SW480 (cell line): ENCODE data around the gene LAMA5.

Source experiments
- DNase-seq: peaks from one replicate; pipeline ENCODE4 v3.0.0-alpha.2; 2016; ENCODE audit warnings: low spot score

Gene LAMA5, protein sequence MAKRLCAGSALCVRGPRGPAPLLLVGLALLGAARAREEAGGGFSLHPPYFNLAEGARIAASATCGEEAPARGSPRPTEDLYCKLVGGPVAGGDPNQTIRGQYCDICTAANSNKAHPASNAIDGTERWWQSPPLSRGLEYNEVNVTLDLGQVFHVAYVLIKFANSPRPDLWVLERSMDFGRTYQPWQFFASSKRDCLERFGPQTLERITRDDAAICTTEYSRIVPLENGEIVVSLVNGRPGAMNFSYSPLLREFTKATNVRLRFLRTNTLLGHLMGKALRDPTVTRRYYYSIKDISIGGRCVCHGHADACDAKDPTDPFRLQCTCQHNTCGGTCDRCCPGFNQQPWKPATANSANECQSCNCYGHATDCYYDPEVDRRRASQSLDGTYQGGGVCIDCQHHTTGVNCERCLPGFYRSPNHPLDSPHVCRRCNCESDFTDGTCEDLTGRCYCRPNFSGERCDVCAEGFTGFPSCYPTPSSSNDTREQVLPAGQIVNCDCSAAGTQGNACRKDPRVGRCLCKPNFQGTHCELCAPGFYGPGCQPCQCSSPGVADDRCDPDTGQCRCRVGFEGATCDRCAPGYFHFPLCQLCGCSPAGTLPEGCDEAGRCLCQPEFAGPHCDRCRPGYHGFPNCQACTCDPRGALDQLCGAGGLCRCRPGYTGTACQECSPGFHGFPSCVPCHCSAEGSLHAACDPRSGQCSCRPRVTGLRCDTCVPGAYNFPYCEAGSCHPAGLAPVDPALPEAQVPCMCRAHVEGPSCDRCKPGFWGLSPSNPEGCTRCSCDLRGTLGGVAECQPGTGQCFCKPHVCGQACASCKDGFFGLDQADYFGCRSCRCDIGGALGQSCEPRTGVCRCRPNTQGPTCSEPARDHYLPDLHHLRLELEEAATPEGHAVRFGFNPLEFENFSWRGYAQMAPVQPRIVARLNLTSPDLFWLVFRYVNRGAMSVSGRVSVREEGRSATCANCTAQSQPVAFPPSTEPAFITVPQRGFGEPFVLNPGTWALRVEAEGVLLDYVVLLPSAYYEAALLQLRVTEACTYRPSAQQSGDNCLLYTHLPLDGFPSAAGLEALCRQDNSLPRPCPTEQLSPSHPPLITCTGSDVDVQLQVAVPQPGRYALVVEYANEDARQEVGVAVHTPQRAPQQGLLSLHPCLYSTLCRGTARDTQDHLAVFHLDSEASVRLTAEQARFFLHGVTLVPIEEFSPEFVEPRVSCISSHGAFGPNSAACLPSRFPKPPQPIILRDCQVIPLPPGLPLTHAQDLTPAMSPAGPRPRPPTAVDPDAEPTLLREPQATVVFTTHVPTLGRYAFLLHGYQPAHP (N-terminal part only)

DNA sequence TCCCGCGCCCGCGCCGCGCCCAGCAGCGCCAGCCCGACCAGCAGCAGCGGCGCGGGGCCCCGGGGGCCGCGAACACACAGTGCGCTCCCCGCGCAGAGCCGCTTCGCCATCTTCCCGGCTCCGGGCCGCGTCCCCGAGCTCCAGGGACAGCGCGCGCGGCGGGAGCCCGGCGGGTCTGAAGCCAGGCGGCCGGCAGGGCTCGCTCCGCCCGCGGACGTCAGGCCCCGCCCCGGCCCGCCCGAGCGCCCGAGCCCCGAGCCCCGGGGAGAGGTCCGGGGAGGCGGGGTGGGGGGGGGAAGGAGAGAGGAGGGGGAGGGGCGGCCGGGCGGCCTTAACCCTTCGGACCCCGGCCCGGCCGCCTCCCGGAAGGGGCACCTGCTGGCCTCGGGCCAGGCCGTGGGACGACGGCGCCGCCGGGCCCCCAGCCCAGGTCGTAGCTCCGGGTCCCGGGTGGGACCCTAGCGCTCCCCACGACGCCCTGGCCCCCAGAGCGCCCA lies at the start of gene LAMA5:
TSS of gene LAMA5 (minus strand) at position 177 of the 497 bp plus-strand sequence. CDS start at position 110, 67 bp downstream.
- DNase-seq = no peak

DNA sequence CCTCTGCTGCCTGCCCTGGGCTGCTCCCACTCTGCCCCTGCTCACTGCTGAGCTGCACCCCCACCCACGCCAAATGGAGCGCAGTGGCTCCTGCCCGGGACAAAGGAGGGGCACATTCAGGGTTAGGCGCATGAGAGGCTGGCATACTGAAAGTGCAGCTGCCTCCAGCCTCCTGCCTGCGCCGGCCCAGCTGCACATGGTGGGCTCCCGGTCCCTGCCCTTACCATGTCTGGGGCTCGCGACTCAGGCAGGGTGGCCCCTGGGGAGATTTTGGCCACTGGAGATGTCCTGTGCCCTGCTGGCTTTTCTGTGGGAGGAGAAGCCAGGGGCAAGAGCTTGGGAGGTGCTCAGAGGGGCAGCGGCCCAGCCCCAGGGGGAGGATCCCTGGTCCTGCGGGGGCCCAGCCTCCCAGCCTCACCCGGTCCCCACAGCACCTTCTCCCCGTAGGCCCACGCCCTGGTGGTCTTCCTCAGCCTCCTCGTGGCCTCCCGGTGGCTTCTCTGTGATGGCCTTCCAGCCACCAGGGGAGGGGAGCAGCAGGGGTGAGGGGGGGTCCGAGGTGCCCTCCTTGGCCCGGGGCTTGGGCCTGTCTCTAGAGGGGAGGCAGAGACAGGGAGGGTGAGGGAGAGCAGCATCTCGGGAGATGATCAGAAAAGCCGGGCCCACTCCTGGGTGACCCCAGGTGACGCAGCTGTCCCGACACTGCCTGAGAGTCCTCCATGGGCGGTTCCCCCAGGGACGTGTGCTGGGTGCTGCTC lies 48.4 kb upstream of the LAMA5 start:
- no peak for DNase-seq

DNA sequence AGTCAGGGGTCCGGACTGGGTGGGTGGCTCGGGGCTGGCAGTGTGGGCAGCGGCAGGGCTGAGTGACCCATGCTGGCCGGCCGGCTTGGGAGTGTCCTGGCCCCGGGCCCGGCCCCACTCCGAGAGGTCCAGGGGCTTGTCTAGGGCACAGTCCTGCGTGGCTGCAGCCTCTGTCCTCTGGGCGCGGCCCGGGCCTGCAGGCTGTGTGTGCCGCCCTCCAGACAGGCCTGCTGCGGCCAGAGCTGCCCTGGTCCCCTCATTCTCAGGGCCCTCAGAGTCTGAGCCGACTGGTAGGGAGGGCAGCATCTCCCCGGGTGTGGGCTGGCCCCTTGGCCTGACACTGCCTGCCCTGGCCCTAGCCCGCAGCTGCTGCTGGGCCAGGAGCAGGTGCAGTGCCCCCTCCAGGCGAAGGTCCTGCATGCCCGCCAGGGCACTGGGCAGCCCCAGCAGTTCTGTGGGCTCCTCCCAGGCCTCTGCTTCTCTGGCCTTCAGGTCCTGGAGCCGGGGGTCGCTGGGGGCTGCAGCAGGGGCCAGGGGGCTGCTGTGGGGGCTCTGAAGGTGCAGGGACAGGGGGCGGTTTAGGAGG lies 46.9 kb upstream of the LAMA5 start:
- DNase-seq = no peak

DNA sequence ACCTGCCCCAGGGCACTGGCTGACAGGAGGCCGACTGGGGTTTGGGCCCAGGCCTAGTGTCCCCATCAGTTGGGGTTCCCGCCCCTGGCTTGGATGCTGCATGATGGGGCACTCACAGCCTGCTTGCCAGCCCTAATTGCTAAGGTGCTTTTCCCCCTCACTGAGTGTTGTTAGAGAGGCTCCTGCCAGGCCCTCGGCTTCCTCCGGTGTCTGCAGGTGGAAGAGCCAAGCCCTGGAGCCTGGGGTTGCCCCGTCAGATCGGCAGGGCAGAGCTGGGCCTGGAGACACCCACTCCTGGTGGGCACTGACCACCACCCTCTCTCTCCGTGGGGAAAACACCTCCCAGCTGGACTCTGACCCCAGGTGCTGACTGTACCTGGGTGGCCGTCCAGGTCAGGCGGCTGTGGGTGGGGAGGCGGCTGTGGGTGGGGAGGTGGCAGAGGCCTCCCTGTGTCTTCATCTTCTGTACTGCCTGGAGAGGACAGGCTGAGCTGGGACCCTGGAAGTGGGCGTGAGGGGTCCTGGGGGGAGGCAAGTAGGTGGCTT lies 46.0 kb upstream of the LAMA5 start:
- no peak for DNase-seq

DNA sequence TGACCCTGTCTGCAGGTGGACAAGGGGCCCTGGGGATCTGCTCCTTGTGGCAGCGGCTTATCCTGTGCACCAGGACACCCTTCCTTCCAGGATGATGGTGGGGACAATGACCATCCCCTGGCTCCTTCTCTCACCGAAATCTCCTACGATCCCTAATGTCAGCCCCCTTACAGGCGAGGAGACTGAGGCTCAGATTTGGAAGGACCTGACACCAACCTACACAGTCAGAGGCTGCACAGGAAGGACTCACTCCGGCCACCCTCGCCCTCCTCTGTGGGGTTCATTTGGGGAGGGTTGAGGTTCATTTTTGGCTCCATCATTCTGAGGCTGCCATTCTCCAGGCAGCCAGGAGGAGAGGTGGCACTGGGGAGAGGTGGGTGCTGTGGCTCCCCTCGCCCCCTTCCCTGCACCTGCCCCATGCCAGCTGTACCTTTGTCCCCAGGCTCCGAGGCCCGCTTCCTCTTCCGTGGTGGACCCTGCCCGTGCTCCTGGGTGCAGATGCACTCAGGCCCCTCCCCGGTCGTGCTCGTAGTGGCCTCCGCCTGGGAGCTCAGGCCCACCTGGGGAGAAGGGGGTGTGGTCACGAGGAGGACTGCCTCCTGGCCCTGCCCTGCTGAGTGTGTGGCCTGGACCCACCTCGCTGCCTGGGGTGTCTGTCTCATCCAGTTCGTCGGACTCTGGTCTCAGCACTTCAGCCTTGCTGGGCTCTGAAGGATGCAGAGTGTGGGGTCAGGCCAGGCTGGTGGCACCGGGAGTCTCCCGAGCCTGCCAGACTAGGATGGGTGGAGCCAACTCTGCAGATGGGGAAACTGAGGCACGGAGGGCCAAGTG lies 45.3 kb upstream of the LAMA5 start:
- peak; percentile 85 for DNase-seq

DNA sequence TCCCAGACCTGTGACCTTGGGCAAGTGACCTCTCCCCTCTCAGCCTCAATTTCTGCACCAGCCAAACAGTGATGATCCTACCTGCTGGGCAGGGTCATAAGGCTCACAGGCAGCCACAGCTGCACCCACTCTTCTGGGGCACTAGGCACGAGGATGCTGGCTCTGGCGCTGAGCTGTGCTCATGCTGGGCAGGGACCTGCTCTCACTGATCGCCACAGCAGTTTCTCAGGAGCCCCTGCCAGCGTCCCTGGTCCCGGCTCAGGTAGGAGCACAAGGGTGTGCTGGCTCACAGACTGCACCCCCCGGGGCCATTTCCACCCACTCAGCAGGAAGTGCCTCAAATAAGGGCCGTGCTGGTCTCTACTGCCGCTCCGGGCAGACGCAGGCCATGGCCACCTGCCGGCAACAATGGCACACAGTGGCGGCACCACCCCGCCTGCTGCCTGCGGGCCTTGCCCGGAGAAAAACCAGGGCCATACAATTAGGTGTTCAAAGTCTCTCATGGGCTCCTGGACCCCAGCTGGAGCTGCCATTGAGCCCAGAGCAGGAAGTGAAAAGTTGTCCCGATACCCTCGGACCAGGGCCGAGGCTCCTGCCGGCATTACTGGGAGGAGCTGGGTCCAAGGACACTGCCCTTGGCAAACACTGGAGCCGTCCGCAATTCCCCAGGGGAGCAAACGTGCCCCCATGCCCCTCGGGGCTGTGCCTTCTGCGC lies 44.5 kb upstream of the LAMA5 start:
- DNase-seq = peak; percentile 78

DNA sequence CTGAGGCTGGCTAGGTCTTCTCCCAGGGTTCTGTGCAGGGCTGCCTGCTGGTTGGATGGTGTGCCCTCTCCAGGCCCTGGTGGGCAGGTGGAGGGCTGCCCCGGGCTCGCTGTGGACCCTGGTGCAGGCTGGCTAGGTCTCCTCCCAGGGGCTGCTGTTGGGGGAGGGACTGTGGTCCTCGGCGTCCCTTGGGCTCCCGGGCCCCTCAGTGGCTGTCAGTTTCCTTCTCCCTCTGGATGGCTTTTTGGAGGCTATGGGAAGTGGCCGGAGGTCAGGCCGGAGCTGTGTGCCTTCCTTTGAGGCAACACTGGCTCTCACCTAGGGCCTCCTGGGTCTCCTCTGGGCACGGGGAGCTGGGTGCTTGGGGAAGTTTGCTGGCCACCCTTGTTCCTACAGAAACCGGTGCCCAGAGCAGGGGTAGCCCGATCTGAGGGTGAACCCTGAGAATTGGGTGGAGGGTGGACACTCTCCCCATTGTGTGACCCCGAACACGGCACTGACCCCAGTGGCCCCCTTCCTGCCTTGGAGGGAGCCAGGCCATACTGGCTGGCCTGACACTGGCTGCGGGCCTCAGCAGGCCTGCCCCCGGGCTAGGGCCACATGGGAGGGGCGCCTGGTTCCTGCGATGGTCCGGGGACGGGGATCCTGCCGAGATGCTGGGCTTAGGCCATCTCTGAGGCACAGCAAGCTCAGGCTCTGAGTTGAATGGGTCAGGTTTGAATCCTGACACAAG lies 43.8 kb upstream of the LAMA5 start:
- no peak for DNase-seq

DNA sequence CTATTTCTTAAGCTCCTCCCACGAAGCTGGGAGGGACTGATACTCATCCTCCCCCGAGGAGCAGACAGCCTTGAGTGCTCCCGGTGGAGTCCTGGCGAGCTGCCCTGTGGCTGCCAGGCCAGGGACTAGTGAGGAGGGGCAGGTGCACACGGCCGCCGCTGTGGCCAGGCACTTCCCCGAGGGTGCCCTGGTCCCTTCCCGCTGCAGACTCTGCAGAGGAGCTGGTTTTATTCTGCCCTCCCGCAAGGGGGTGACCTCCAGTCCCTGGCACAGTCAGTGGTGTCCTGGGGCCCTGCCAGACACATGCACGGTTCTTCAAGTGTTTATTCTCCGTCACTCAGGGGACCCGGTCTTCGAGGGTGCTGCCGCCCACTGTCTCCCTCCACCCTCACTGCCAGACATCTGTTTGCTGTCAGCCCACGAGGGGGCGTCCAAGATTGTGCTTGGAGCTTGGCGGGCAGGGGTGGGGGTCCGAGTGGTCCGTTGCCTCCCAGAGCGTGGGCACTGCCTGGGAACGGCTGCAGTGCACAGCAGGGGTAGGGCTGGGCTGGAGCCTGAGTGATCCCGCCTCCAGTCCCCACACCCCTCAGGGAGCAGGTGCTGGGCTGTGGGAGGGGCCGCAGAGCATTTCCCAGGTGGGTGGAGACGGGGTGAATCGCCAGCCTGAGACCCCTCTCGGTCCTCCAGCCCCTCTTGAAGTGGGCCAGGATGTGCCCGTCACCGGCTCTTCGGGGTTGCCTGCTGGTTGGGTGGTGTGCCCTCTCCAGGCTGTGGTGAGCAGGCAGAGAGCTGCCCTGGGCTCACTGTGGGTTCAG lies 43.0 kb upstream of the LAMA5 start:
- DNase-seq = peak; percentile 72

DNA sequence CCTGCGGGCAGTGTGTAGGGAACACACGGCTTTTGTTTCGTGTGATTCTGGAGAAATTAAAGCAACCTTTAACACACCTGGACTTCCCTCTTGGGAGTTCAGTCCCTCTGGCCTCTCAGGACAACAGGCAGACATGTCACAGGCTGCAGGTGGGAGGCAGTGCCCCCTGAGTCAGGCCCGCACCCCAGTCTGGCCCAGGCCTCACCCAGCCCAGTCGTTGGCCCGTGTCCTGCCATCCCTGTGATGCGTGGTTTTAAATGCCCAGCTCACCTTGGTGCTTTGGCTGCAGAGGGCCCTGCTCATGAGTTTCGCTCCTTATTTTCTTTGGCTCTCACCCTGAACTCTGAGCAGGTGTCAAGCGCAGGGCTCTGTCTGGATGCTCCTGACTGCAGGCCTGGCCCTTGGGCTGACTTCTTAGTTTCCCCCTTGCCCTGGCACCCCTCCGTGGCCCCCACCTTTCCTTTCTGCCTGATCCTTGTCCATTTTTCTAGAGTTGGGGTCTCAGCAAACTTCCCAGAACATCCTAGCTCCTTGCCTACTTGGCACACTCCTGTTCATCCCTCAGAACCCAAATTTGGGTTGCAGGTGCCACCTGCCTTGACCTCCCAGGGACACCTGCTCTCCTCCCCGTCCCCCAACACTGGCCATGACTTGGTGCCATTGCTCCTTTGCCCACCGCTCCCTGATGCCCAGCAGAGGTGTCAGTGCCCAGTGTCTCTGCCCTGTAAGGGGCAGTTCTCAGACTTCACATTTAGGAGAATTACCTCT lies 42.2 kb upstream of the LAMA5 start:
- DNase-seq = no peak

DNA sequence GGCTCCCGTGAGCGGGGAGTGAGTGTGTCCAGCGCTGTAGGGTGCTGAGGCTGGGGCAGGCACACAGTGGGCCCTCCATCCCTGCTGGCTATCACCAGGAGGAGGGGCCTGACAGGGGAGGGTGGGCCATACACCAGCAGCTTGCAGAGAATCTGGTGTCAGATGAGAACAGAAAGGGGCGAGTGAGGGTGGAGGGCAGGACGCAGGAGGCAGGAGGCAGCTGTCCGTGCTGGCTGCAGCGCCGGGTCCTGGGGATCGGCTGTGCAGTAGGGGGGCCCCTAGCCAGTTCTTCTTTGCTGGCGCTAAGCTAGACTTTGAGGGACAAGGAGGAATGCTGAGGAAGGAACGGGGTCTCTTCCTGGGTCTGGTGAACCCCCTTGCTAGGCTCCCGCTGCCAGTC lies 41.5 kb upstream of the LAMA5 start:
- DNase-seq = no peak

DNA sequence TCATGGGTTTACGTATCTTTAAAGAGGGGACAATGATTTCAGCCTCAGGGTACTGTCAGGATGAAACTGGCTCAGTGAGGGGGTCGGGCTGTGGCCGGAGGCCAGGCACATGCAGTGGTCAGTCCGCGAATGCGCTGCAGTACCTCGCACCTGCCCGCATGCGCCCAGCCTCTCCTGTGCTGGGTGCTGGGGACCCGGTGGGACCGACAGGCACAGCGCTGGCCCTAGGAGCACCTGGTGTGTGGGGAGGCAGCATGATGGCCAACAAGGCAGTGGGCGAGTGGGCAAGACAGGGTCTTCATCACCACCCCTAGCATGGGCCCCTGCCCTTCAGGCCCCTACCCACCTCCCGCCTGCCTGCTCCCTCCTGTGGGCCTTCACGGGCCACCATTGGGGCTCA lies 40.9 kb upstream of the LAMA5 start:
- no peak for DNase-seq

DNA sequence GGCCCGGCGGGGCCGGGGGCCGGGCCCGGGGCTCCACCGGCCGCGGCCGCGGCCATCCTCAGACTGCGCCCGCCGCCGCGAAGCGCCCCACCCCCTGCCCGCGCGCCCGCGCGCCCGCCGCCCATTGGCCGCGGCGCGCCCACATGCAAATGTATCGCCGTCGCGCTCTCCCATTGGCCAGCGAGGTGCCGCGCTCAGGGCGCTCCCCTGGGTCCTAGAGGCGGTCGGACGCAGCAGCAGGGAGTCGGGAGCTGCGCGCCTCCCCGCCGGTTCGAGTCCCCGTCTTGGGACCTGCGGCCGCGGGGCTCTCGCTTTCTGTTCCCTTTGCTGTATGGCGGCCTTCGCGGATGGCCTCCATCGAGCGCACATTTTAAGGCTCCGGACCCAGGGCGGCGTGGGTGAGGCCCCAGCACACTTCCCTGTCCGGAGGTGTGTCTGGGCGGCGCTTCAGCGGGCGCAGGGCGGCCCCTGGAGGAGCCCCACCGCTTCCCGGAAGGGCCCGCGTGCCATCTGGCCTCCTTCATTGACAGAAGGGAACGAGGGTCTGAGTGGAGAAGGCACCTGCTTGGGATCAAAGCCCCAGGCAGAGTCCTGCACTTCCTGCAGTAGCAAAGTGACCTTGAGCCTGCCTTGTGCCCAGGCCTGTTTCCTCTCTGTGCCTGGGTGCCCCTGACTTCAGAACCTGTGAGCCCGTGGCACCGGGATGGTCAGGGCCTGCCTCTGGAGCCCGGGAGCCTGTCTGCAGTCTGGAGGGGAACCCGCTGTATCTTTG lies 40.3 kb upstream of the LAMA5 start, which contains the start of gene CABLES2:
TSS of gene CABLES2 (minus strand) at position 65 of the 772 bp plus-strand sequence. CDS start at position 56, 9 bp downstream.
- DNase-seq = peak; percentile 97

DNA sequence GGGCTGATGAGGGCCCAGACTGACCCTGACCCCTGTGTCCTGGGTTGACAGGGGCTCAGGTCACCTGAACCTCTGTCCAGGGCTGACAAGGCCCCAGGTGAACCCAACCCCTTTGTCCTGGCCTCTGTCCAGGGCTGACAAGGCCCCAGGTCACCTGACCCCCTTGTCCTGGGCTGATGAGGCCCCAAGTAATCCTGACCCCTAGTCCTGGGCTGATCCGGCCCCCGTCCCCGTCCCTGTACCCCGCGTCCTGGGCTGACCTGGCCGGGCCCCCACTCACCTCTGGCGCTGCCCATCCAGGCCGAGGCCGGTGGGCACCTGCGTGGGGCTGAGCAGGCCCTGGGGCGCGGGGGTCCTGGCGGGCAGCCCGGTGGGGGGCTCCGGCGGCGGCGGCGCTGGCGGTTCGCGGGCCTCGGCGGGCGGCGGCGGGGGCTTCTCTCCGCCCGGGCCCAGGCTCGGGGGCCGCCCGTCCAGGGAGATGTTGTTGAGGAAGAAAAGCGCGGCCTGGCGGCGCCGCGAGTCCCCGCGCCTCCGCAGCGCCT lies 39.6 kb upstream of the LAMA5 start:
- no peak for DNase-seq

DNA sequence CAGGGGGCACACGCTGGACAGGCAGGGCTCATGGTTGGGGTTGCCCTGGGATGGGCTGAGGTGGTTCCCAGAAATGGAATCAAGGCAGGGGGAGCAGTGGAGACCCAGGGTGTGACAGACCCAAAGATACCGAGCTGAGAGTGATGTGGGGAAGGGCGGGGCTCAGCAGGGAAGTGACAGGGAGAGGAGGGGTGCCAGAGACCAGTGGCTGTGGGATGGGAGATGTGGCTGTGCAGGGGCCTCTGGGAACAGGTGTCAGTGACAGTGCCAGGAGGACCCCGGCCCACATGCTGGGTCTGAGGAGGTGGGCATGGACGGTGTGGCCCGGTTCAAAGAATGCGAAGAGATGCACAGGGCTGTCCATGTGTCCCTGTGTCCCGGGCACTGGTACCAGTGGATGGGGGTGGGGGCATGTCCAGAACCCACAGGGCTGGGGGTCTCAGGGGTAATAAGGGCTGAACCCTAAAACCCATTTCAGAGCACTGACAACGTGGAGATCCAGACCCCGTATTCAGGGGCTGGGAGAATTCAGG lies 38.9 kb upstream of the LAMA5 start:
- DNase-seq = no peak
